HG03571 (cell line): ENCODE measurements around the gene ZSCAN9.

ENCODE experiments used
- ATAC-seq: cut with Tn5 transposase; IDR thresholded peaks from one replicate; pipeline ENCODE4 v1.9.1; 2021; ENCODE audit not compliant: unreplicated experiment

Gene ZSCAN9

DNA sequence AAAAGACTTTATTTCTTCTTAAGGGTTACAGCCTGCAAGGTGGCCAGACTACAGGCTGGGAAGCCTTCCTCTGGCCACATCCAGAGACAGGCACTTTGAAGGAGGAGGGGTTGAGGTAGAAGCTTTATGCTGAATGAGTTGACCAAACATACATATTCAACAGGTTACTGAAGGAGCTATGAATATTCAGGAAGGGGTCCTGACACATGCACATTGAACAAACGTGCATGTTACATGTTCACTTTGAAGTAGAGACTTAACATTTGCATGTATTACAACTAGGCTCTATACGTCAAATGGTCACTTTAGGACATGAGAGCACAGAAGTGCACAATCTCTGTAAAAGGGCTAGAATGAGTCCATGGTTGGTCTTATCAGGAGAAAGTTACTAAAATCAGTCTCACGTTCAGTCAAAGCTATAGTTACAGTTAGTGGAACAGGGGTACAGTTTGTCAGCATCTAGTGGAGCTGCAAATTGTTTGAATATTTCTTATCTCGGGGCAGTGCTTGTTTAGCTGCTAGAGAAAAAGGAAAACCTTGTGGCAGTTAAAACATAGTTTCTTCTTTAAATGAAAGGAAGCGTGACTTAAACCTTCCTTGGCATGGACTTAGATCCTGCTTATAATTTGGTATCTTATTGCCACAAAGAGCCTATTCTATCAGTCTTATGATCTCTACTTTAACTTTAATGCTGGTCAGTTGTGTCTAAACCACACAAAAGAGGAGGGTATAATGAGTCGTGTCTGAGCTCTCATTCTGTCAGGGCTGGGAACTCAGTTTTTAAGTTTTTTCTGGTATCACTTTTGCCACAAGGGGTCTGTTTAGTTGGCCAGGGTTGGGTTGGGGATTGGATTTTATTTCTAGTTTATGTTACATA, 4.6 kb upstream of the ZSCAN9 start:
- ATAC-seq: no peak

DNA sequence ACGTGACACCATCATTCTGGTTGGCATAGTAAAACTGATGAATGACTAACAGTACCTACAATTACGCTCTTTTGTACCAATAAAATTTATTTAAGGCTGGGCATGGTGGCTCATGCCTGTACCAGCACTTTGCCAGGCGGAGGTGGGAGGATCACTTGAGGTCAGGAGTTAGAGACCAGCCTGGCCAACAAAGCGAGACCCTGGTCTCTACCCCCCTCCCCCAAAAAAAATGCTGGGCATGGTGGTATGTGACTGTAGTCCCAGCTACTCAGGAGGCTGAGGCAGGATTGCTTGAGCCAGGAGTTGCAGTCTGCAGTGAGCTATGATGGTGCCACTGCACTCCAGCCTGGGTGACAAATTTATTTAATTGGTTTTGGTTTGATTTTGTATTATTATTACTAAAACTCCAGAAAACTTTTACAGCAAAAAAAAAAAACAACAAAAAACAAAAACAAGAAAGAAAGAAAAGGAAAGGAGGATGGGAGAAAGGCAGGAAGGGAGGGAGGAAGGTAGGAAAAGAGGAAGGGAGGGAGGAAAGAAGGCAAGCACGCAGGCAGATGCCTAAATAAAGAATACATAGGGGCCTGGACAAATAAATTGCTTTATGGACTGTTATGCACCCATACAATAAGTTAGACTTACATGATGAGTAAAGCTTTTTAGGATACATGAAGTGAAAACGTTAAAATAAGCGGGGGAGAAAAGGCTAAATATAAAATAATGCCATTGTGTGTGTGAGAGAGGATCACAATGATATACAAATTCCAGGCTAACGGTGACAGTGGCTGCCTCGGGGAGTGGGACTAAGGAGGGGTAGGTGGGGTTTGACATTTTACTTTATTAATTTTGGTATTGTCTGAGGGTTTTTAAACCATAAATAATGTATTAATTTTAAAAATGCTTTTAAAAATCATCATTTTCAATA, 682 bp upstream of the ZSCAN9 start:
- no peak for ATAC-seq

- ATAC-seq: no peak
Observed at GRCh38 chr6:28226460-28226859, 1.4 kb downstream of the ZSCAN9 start.

DNA sequence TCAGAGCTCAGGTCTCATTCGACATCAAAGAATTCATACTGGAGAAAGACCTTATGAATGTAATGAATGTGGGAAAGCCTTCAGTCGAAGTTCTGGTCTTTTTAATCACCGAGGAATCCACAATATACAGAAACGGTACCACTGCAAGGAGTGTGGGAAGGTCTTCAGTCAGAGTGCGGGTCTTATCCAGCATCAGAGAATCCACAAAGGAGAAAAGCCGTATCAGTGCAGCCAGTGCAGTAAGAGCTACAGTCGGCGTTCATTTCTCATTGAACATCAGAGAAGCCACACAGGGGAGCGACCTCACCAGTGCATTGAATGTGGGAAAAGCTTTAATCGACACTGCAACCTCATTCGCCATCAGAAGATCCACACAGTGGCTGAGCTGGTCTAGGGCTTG, 7.7 kb downstream of the ZSCAN9 start:
- no peak for ATAC-seq

GRCh38 chr6:28235912-28236452, 10.9 kb downstream of the ZSCAN9 start:
- ATAC-seq: no peak

GRCh38 chr6:28239636-28240035, 14.6 kb downstream of the ZSCAN9 start:
- no peak for ATAC-seq

GRCh38 chr6:28240471-28240870, 15.4 kb downstream of the ZSCAN9 start:
- ATAC-seq: no peak

- ATAC-seq: no peak
Observed at GRCh38 chr6:28243946-28244345, 18.9 kb downstream of the ZSCAN9 start.

DNA sequence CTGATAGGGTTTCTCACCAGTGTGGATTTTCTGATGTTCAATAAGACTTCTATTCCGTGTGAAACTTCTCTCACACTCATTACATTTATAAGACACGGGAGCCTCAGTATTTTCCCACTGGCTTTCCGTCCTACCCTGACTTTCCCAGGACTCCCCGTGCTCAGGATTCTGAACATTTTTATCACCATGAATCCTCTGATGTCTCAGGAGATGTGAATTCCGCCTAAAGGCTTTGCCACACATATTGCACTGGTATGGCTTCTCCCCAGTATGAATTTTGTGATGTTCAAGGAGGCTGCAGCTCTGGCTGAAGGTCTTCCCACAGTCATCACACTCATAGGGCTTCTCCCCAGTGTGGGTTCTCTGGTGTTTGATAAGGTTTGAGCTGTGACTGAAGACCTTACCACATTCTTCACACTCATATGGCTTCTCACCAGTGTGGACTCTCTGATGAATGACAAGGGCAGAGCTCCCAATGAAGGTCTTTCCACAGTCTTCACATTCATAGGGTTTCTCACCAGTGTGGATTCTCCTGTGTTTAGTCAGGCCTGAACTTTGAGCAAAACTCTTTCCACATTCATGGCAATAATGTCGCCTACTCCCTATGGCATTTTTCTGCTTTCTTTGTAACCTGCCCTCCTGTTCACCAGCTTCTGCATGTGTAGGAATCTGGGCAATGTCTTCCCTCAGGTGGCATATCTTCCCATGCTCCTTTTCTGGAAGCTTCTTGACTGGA, 20.3 kb downstream of the ZSCAN9 start:
- ATAC-seq: no peak

DNA sequence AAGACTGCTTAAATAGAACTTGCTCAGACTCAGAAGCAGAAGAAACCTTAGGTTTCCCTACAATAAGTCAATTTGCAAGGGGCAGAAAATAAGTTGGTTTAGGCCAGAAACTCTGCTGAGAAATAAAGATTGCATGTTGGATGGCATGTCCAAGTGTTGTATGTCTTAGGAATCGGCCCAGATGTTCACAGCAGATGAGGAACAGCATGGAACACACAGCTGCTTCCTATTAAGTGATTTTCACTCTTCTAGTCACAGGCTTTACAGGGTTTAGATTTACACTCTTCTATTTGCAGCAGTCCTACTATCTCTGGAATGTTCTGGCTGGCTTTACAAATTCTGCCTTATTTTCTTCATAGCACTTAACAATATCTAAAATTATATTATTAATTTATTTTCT, 23.8 kb downstream of the ZSCAN9 start:
- ATAC-seq: no peak

DNA sequence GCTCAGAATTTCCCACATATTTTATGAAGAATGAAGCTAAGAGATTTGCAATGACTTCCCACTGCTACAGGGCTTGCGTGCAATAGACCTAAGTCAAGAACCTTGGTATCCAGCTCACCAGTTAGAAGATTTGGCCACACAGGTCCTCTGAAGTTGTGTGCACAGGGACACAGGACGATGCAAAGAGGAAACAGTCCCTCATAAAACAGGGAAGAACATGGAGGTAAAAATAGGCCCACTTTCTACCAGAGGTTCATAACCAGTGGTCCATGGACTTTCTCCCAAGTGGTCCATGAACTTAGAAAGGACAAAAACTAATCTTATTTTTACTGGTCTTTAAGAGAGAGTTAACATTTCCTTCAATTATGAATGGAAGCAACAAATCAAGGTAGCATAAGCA, 25.7 kb downstream of the ZSCAN9 start:
- no peak for ATAC-seq

GRCh38 chr6:28251661-28252008, 26.6 kb downstream of the ZSCAN9 start:
- ATAC-seq: peak; percentile 36

GRCh38 chr6:28252009-28252975, 27.2 kb downstream of the ZSCAN9 start, which contains the start of gene ZKSCAN4:
Gene ZKSCAN4, minus strand, starts transcription at chr6:28252269. Its CDS starts 289 bp downstream, at chr6:28251980.
- ATAC-seq: peak; percentile 65

DNA sequence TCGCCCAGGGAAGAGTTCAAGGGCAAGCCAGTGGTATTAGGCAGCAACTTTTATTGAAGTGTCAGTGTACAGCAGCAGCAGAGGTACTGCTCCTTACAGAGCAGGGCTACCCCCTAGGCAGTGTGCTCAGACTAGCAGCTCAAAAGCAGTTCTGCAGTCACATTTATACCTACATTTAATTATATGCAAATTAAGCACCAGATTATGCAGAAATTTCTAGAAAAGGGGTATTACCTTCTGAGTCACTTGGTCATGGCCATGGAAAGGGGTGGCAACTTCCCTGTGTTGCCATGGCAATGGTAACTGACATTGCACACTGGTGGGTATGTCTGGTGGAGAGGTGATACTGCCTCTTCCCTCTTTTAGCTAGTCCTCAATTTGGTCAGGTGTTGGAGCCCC, 29.0 kb downstream of the ZSCAN9 start:
- no peak for ATAC-seq

DNA sequence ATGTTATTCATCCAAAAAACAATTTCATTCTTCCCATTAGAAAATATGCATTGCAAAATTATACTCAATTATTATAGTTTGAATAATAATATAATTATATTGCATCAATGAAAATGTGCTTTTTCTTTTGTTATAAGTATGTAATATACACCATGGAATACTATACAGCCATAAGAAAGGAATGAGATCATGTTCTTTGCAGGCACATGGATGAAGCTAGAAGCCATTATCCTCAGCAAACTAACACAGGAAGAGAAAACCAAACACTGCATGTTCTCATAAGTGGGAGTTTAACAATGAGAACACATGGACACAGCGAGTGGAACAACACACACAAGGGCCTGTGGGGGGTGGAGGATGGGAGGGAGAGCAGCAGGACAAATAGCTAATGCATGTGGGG, 32.0 kb downstream of the ZSCAN9 start:
- ATAC-seq: no peak

- ATAC-seq: no peak
Observed at GRCh38 chr6:28258877-28259777, 34.1 kb downstream of the ZSCAN9 start, which contains the start of gene NKAPL. Gene NKAPL, plus strand, starts transcription at chr6:28259297. Its CDS starts 75 bp downstream, at chr6:28259372.

DNA sequence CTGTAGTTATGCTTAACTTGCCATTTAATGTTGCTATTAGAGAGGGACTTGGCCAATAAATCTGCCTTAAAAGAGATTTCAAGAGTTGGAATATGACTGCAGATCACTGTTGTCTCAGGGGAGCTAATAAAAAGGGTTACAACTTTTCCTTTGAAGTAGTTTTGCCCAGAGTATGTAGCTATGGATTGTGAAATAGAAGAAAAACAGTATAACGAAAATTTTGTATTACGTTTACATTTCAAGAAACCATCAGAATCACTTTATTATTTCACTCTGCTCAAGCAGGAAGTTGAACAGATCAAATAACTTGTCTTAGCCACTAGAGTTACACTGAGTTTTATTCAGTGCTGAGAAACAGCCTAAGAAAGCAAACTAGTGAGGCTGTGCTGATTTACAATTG, 38.8 kb downstream of the ZSCAN9 start:
- ATAC-seq: no peak

GRCh38 chr6:28264834-28265401, 39.8 kb downstream of the ZSCAN9 start:
- ATAC-seq: no peak
